ENCODE data around the gene RFX5. TPM values are rescaled to one million over a fixed set of nuclear protein-coding genes. Genes with fewer than 3 reads are reported as not detected.

RFX5 gene
- total RNA-seq, 1 experiment from 2014 or later, result 72.7 TPM

DNA sequence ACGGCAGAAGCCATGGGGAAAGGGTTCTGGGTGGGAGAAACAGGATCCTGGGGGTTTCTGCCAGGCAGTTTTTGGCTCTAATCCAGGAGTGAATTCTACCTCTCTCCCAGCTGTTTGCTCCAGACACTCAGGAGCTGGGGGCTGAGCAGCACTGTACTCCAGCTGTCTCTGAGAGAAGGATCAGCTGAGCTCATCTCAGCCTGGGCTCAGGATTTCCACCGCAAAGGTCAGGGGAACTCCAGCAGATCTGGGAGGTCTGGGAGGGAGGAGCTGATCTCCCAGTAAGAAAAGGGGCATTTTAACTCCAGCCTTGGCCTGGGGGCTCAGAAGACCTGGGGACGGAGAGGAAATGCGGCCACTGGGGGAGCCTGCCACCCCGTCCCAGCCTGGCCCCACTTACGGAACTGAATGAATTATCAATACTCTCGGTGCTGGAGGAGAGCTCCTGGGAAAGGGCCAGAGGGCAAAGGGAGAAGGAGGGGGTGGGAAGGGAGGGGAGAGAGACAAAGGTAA, 37.2 kb downstream of the RFX5 start:
- Histone ChIP-seq H3K4me1 (ENCODE audit: insufficient read depth, low read length) (0 out of 2 replicates have a peak, but pooled peaks cover 5% of the 10 kb centered on the region), H2BK12ac (ENCODE audit: insufficient read length, low read depth, low read length) (no peak overlapping the region), H3T11ph (ENCODE audit: low read length) (no peak overlapping the region), H3K79me2 (ENCODE audit: insufficient read depth, low read length) (no peaks in the 10 kb centered on the region), H3K9ac (ENCODE audit: extremely low read depth, insufficient read length, low read length) (no peak overlapping the region), H3K4ac (ENCODE audit: low read depth, low read length) (no peak overlapping the region), H3K27me3 (ENCODE audit: insufficient read depth, low read length) (no peaks in the 10 kb centered on the region), H4K5ac (ENCODE audit: insufficient read length, low read depth, low read length) (no peak overlapping the region), H3K4me2 (ENCODE audit: insufficient read depth, insufficient read length, low read length) (no peak overlapping the region), H4K91ac (ENCODE audit: insufficient read length, low read depth, low read length) (no peak overlapping the region), H2BK5ac (ENCODE audit: insufficient read length, low read length) (no peak overlapping the region), H3K79me1 (ENCODE audit: insufficient read depth, low read depth, low read length, poor library complexity, severe bottlenecking) (no peaks in the 10 kb centered on the region), H2AFZ (ENCODE audit: low read length) (no peak overlapping the region), H4K8ac (replicated peaks; ENCODE audit: insufficient read length, low read depth, low read length) (no peak overlapping the region), H2BK20ac (ENCODE audit: low read depth, low read length, poor library complexity, severe bottlenecking) (no peak overlapping the region), H2AK5ac (ENCODE audit: insufficient read length, low read length) (no peak overlapping the region), H3K23ac (ENCODE audit: insufficient read length, low read depth, low read length) (no peak overlapping the region), H3K27ac (ENCODE audit: insufficient read length, low read depth, low read length) (no peak overlapping the region), H3K18ac (ENCODE audit: insufficient read length, low read depth, low read length) (no peak overlapping the region), H2BK120ac (ENCODE audit: low read depth, low read length, poor library complexity, severe bottlenecking) (no peak overlapping the region), H3K56ac (ENCODE audit: insufficient read length, low read depth, low read length) (no peak overlapping the region), H3K14ac (ENCODE audit: insufficient read depth, low read length) (no peak overlapping the region; the same call in 1 of the 2 replicates), H4K20me1 (ENCODE audit: control insufficient read depth, insufficient read depth, insufficient read length) (peaks cover 2% of the 10 kb centered on the region), H3K23me2 (ENCODE audit: insufficient read length, low read depth, low read length, poor library complexity, severe bottlenecking) (no peaks in the 10 kb centered on the region), H3K9me3 (ENCODE audit: control insufficient read depth, low read depth, low read length) (no peaks in the 10 kb centered on the region), H2BK15ac (ENCODE audit: low read depth, low read length) (no peak overlapping the region)
- peak; percentile 53 for DNase-seq
- no CpG with 5 or more reads among the region's 7 CpGs for WGBS (ENCODE audit: extremely low coverage, insufficient read length, low lambda C conversion rate)
- TF ChIP-seq, protein P1, sequence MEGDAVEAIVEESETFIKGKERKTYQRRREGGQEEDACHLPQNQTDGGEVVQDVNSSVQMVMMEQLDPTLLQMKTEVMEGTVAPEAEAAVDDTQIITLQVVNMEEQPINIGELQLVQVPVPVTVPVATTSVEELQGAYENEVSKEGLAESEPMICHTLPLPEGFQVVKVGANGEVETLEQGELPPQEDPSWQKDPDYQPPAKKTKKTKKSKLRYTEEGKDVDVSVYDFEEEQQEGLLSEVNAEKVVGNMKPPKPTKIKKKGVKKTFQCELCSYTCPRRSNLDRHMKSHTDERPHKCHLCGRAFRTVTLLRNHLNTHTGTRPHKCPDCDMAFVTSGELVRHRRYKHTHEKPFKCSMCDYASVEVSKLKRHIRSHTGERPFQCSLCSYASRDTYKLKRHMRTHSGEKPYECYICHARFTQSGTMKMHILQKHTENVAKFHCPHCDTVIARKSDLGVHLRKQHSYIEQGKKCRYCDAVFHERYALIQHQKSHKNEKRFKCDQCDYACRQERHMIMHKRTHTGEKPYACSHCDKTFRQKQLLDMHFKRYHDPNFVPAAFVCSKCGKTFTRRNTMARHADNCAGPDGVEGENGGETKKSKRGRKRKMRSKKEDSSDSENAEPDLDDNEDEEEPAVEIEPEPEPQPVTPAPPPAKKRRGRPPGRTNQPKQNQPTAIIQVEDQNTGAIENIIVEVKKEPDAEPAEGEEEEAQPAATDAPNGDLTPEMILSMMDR (conservative IDR thresholded peaks at IDR 0.05), result no peak
- Mint-ChIP-seq H3K4me3 (peak overlapping the region in 1 of 2 experiments; percentile 33; a peak in 1 of 5 replicates), H3K4me1 (peaks cover 10 to 11% of the 10 kb centered on the region in 2 experiments), H3K9me3 (no peaks in the 10 kb centered on the region), H3K27me3 (ENCODE audit: low read depth) (no peaks in the 10 kb centered on the region), H3K27ac (peak overlapping the region; percentile 16 to 87 (median 85); a peak in 4 of 7 replicates), H3K36me3 (ENCODE audit: insufficient read depth in 1 of 3, low read depth in 3 of 3) (peaks cover 21 to 70% (median 38%) of the 10 kb centered on the region in 3 experiments)

Measured in H9 (cell line).